HG03457 (cell line): ENCODE results near the gene RBM41.

Experiments
- ATAC-seq: cut with Tn5 transposase; IDR thresholded peaks from one replicate; pipeline ENCODE4 v1.9.1; 2021; ENCODE audit warnings: moderate number of reproducible peaks; ENCODE audit not compliant: unreplicated experiment

The RBM41 gene

GRCh38 chrX:107029752-107030151 is 88.9 kb downstream of the RBM41 start:
- no peak for ATAC-seq

- no peak for ATAC-seq
These were observed 93.1 kb downstream of the RBM41 start for GRCh38 chrX:107025545-107025944.

GRCh38 chrX:107014936-107015335 is 103.7 kb downstream of the RBM41 start:
- ATAC-seq = no peak
